ENCODE results near the gene ZNF560.

DNA sequence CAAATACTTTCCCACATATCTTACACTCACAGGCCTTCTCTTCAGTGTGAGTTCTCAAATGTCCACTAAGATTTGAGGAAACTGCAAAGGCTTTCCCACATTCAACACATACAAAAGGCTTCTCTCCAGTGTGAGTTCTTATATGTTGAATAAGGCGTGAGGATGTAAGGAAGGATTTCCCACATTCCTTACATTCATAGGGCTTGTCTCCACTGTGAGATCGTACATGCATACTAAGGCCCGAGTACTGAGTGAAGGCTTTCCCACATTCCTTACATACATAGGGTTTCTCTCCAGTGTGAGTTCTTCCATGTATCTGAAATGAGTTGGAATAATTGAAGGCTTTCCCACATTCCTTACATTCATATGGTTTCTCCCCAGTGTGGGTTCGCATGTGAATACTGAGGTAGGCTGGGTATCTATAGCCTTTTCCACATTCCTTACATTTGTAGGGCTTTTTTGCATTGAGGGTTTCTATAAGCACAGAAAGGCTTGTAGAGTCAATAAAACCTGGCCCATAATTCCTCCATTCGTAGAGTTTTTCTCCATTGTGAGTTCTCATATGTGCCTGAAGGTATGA, 30.4 kb upstream of the ZNF560 start:
- TF ChIP-seq, protein P1, sequence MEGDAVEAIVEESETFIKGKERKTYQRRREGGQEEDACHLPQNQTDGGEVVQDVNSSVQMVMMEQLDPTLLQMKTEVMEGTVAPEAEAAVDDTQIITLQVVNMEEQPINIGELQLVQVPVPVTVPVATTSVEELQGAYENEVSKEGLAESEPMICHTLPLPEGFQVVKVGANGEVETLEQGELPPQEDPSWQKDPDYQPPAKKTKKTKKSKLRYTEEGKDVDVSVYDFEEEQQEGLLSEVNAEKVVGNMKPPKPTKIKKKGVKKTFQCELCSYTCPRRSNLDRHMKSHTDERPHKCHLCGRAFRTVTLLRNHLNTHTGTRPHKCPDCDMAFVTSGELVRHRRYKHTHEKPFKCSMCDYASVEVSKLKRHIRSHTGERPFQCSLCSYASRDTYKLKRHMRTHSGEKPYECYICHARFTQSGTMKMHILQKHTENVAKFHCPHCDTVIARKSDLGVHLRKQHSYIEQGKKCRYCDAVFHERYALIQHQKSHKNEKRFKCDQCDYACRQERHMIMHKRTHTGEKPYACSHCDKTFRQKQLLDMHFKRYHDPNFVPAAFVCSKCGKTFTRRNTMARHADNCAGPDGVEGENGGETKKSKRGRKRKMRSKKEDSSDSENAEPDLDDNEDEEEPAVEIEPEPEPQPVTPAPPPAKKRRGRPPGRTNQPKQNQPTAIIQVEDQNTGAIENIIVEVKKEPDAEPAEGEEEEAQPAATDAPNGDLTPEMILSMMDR (conservative IDR thresholded peaks at IDR 0.05 in 1 of 2, IDR thresholded peaks at IDR 0.05 in 1 of 2; ENCODE audit: low read depth in 1 of 2, low read length in 2 of 2) = no peak
- TF ChIP-seq EZH2 (IDR thresholded peaks at IDR 0.05; ENCODE audit: low read length, missing control alignments) = no peak
